Activated CD8-positive, alpha-beta memory T cell treated with anti-CD3 and anti-CD28 coated beads for 36 hours (primary cell): ENCODE results near the gene TMPRSS3. TPM values are rescaled to one million over a fixed set of nuclear protein-coding genes. Genes with fewer than 3 reads are reported as not detected.

Experiments used
- CTCF ChIA-PET: fragments of 350-600 bp; sonication (Branson Sonifier 250); formaldehyde crosslinking; loops from one replicate; lab custom pipeline; 2021; ENCODE audit warnings: antibody characterized with exemption; lab: Charles Lee
- POLR2A ChIA-PET: fragments of 350-600 bp; sonication (Branson Sonifier 250); formaldehyde crosslinking; loops from one replicate; lab custom pipeline; 2021; ENCODE audit warnings: antibody characterized with exemption; lab: Charles Lee
- total RNA-seq, 2 experiments: library from RNA; stranded (reverse); gene quantifications; one replicate each; pipeline ENCODE4 v1.2.3, GENCODE V29; 2021

The TMPRSS3 gene
- total RNA-seq, 2 experiments from 2014 or later: 31.2 to 33.8 TPM

GRCh38 chr21:42338729-42339715 lies 56.8 kb downstream of the TMPRSS3 start:
- POLR2A ChIA-PET: interaction anchor here (0.8 to 1.4 kb wide), 2 partner anchors 36 to 118 kb away, joined by 3 read pairs; no protein-coding TSS in a partner anchor
- CTCF ChIA-PET: interaction anchor here (0.6 to 3.5 kb wide), 10 partner anchors 22 to 223 kb away, joined by 3 to 14 read pairs (median 4); no protein-coding TSS in a partner anchor

DNA sequence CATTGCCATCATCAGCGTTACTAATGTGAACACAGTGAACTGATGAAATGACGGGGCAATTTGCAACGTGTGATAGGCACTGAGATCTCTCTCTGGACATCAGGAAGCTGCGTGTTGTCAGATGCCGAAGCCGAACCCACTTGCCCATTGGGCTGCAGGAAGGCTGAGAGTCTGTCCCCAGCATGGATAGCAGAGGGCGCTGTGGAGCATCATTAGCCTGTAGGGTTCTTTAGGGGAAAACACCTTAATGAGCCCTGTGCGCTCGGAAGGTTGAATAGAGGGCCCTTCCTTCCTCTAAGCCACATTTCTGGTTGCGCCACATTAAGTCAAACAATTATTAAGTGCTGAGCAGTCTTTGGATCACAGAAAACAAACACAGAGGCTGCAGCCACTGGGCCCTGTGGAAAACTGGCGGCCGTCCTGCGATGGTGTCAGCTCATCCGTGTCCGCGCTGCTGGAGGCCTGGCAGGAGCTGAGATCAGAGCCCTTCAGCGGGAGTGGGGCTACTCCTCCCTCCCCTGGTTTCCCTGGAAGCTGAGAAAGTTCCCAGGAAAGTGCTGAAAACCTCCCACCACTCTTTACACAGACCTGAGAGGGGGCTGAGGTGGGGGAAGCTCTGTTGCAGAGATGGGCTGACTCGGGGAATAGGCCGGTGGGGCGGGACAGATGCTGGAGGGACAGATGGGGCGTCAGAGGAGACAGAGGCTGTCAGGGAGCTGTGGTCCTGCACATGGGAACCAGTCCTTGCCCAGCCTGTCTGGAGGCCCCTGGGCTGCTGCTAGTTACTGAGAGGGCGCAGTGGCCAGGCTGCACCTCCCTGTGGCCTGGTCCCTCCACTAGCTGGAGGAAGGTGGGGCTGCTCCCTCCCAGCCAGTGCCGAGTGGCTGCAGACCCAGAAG lies 57.8 kb downstream of the TMPRSS3 start:
- POLR2A ChIA-PET: interaction anchor here (0.8 to 1.4 kb wide), 2 partner anchors 37 to 119 kb away, joined by 3 read pairs; no protein-coding TSS in a partner anchor

GRCh38 chr21:42337276-42337675 lies 58.6 kb downstream of the TMPRSS3 start:
- CTCF ChIA-PET: interaction anchor here (0.7 to 3.5 kb wide), 8 partner anchors 10 to 112 kb away, joined by 3 to 14 read pairs (median 4); no protein-coding TSS in a partner anchor
- POLR2A ChIA-PET: interaction anchor here (1.4 kb wide), 1 partner anchor 38 kb away, joined by 3 read pairs; no protein-coding TSS in a partner anchor

More for the DNA sequence above, 57.8 kb downstream of the TMPRSS3 start:
- CTCF ChIA-PET: interaction anchor here (0.7 to 3.5 kb wide), 11 partner anchors 11 to 192 kb away, joined by 3 to 14 read pairs (median 3); no protein-coding TSS in a partner anchor

DNA sequence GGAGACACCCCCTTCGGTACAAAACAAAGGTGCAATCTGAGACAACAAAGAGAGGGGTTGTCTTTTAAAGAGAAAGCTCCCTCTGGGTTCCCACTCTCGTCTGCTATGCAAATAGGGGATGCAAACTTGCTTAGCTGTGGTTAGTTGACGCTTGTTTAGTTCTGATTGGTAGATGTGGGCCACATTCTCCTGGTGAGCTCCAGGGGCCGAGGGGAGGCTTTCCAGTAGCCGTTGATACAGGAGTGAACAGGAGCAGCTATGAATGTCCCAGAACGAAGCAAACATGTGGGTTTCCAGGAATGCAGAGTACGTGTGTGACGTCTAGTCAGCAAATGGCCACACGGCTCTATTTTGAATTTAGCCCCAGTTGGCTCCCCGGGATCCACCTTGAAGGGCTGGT lies 59.8 kb downstream of the TMPRSS3 start:
- ChIA-PET CTCF (interaction anchor here (0.7 to 1.2 kb wide), 3 partner anchors 26 to 93 kb away, joined by 3 to 5 read pairs (median 4); no protein-coding TSS in a partner anchor), POLR2A (no interaction called here)

DNA sequence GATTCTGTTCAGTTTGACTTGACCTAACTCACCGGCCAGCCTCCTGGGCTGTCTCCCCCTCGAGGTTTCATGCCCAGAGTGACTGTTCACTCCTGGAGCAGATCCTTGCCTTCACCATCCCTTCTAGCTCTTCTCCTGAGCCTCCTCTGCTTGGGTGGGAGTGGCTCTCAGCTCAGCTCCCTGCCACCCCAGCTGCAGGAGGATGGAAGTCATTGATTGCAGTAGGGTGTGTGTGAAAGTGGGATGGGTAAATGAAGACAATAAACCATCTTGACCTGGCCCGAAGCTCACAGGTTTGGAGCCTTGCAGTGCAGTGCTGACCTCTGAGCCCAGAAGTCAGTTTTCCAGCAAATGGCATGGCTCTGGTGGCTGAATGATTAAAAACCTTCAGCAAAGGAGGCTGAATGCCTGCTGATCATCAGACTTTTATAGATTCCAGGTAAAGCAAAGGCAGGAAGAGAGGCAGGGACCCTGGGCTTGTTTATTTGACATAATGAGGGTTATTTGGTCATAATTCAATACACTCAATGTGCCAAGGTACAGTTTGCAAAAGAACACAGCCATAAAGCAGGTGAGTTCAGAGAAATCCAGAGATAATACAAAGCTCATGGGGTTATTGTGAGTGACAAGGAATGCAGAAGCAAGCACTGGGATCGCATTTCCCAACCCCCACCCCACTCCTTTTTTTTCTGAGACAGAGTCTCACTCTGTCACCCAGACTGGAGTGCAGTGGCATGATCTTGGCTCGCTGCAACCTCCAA lies 63.1 kb downstream of the TMPRSS3 start:
- ChIA-PET CTCF (no interaction called here), POLR2A (no interaction called here)

DNA sequence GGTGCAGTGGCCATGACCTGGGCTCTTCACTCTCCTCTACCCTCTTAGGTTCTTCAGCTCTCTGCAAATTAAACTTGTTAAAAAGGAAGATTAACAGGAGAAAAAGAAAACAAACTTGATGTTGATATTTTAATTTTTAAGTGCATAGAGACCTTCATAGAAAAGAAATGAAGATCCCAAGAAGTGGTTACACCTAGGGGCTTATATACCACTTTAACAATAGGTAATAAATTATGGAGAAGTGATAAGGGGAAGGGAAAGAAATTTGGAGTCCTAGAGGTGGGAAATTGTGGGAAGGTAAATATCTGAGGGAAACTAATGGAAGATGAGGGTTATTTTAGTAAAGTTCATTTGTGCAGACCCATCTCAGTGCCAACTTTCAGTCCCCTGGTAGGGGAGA lies 64.2 kb downstream of the TMPRSS3 start:
- POLR2A ChIA-PET: no interaction called here
- CTCF ChIA-PET: no interaction called here

DNA sequence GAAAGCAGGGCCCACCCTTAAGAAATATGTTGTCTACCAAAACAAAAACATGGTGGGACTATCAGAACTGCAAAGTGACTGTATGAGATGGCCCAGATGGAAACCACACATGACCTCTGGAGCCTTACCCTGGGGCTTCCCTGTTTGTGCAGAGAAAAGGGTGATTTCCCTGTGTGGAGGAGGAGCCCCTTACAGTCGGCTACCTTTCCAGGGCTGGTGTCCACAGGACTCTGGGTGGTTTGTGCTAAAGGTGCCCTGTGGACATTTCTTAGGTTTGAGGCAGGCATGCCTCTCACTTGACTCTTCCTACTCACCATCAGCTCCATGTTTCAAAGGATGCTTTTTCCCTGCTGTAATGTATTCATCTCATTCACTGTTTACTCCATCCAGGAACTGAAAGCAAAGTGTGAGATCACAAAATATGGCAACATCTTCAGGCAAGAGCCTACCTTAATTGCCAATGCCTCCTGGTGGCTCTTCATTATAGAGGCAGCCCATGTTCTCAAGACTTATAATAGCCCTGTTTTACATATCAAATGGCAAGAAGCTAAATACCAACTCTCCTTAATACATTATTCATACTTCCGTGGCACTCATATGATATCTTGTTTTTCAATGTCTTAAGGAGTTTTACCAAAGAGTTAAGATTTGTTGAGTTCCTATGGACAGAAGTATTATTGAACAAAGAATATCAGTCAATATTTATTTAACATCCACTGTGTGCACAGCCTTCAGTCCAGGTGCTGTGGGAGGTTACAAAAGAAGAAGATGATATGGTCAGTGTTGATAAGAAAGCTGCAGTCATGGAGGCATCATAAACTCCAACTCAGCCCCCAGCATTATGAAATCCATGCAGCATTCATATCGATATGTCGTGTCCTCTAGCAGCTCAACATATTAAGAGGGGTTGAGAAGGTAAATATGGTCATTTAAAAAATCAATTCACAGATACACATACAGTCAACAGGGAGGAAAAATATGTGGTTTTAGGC lies 65.2 kb downstream of the TMPRSS3 start:
- ChIA-PET CTCF (no interaction called here), POLR2A (no interaction called here)

GRCh38 chr21:42324896-42325295 lies 71.0 kb downstream of the TMPRSS3 start:
- ChIA-PET POLR2A (no interaction called here), CTCF (no interaction called here)

Other genes starting within 250 kb of the TMPRSS3 start
- 1 to 10 TPM; 4.4 to 5.4 TPM for gene ABCG1, start 176.9 kb downstream of the TMPRSS3 start, total RNA-seq
- gene TFF3, start 80.6 kb downstream of the TMPRSS3 start, total RNA-seq: not detected
- gene TFF2, start 45.1 kb downstream of the TMPRSS3 start, total RNA-seq: not detected
- gene TFF1, start 29.5 kb downstream of the TMPRSS3 start, total RNA-seq: not detected
- gene UBASH3A, start 7.8 kb upstream of the TMPRSS3 start, total RNA-seq: 10 to 100 TPM; 27.4 to 28.2 TPM
- not detected for gene RSPH1, start 100.2 kb upstream of the TMPRSS3 start, total RNA-seq
- gene SLC37A1, start 117.8 kb upstream of the TMPRSS3 start, total RNA-seq: 10 to 100 TPM; 13.6 to 14.8 TPM